ENCODE data around the gene HACL1. TPM values are rescaled to one million over a fixed set of nuclear protein-coding genes. Genes with fewer than 3 reads are reported as not detected.

Gene HACL1
- 4.2 and 10.8 TPM in 2 replicates for polyA plus RNA-seq

DNA sequence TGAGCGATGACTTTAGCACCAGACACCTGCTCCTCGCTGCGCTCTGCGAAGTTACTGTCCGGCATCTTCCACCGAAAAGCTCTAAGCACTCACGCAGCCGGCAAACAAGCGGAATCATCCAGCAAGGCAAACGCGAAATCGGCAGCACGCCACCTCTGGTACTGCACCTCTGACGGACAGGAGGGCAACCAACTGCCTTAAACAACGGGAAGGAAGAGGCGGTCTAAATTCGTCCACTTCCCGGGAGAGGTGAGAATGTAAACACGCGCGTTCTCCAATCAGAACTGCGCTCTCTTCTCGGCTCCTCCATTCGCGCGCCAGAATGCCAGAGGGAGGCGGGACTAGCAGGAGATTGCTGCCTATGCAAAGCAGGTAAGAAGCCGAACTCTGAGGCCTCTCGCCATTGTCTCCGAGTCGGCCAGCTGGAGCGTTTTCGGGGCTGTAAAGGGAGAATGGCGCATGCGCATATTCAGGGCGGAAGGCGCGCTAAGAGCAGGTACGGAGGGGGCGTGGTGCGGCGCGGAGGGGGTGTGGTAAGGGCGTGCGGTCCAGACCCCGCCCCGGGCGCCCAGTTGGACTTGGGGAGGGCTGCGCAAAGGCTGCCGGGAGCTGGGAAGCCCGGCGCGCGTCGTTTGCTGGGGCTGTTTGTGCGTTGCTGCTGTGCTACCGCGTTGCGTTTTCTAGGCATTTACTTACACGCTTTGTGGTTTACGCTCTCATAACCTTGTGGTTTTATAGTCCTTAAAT lies at the start of gene HACL1, which contains the start of gene BTD:
TSS of gene HACL1 (minus strand) at position 171 of the 747 bp plus-strand sequence. CDS start at position 65, 106 bp downstream.
TSS of gene BTD (plus strand) at position 347 of the 747 bp plus-strand sequence. CDS start 33,695 bp downstream, outside the sequence.

DNA sequence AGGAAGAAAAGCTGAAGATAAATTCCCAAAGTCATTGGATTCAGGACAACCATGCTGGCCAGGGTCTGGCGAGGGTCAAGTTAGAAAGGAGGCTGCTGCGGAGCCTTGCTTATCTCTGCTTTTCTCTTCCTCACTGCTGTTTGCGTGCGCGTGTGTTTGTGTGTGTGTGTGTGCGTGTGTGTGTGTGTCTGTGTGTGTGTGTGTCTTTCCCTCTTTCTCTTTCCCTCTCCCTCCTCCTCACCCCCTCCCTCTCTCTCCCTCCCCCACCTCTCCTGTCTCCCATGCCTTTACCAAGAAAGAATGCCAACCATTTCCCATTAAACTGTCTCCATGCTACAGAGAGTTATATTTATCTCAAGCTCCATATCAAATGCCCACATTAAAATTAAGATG lies 79.8 kb downstream of the HACL1 start, which contains the start of gene COLQ:
TSS of gene COLQ (minus strand) at position 134 of the 393 bp plus-strand sequence. CDS start at position 53, 81 bp downstream.

Other genes starting within 250 kb of the HACL1 start
- 43.4 and 54.0 TPM in 2 replicates for gene METTL6, start 174.0 kb downstream of the HACL1 start, polyA plus RNA-seq
- gene EAF1, start 174.0 kb downstream of the HACL1 start, polyA plus RNA-seq = 12.6 and 19.5 TPM in 2 replicates
- not detected in 2 replicates for gene COLQ, start 79.9 kb downstream of the HACL1 start, polyA plus RNA-seq
- 14.0 and 15.9 TPM in 2 replicates for gene BTD, start 176 bp upstream of the HACL1 start, polyA plus RNA-seq
- gene ANKRD28, start 196.4 kb upstream of the HACL1 start, polyA plus RNA-seq = 15.2 and 16.2 TPM in 2 replicates